HEK293T (cell line): Measurements from ENCODE around the gene ELL.

ENCODE experiments used
- BHLHE40 ChIP-seq: fragments of 450-650 bp; IDR thresholded peaks from 2 replicates; pipeline ENCODE4 v1.6.1; 2016; ENCODE audit warnings: mild to moderate bottlenecking, moderate library complexity, borderline replicate concordance
- ELF4 ChIP-seq: fragments of 450-650 bp; IDR thresholded peaks from 2 replicates; pipeline ENCODE4 v1.6.1; 2017; ENCODE audit warnings: antibody characterized with exemption
- FOXM1 ChIP-seq: fragments of 450-650 bp; IDR thresholded peaks from 2 replicates; pipeline ENCODE4 v1.6.1; 2017; ENCODE audit warnings: mild to moderate bottlenecking, borderline replicate concordance
- PKNOX1 ChIP-seq: fragments of 450-650 bp; IDR thresholded peaks from 2 replicates; pipeline ENCODE4 v1.6.1; 2016
- SUZ12 ChIP-seq: fragments of 450-650 bp; IDR thresholded peaks from 2 replicates; pipeline ENCODE4 v1.6.1; 2016; ENCODE audit warnings: mild to moderate bottlenecking
- TARDBP ChIP-seq: fragments of 450-650 bp; IDR thresholded peaks from 2 replicates; pipeline ENCODE4 v1.6.1; 2016
- ZNF384 ChIP-seq: fragments of 450-650 bp; IDR thresholded peaks from 2 replicates; pipeline ENCODE4 v1.6.1; 2016

- TF ChIP-seq ZNF384 (no peak), BHLHE40 (no peak), FOXM1 (no peak), ELF4 (no peak), TARDBP (no peak), SUZ12 (no peak), PKNOX1 (no peak)
Measured at GRCh38 chr19:18465214-18465963, 56.5 kb downstream of the ELL start.
